T1000 (cell line): ENCODE results near the gene SLX4IP.

Experiments used
- DNase-seq: peaks from one replicate; lab custom pipeline; 2025; ENCODE audit warnings: mixed read lengths; lab: John Stamatoyannopoulos, UW

The SLX4IP gene

GRCh38 chr20:10497283-10497682 is 62.2 kb downstream of the SLX4IP start:
- DNase-seq, result no peak

- DNase-seq, result no peak
Measured at GRCh38 chr20:10497791-10498190, 62.7 kb downstream of the SLX4IP start.

- DNase-seq, result no peak
Measured at GRCh38 chr20:10498200-10498599, 63.1 kb downstream of the SLX4IP start.

- DNase-seq, result no peak
Measured at GRCh38 chr20:10501402-10501801, 66.3 kb downstream of the SLX4IP start.

- DNase-seq, result no peak
Measured at GRCh38 chr20:10502098-10502526, 67.0 kb downstream of the SLX4IP start.

GRCh38 chr20:10504608-10504993 is 69.5 kb downstream of the SLX4IP start:
- DNase-seq, result no peak

GRCh38 chr20:10504994-10505730 is 70.1 kb downstream of the SLX4IP start:
- DNase-seq, result no peak

GRCh38 chr20:10505827-10506226 is 70.7 kb downstream of the SLX4IP start:
- DNase-seq, result no peak

- DNase-seq, result no peak
Measured at GRCh38 chr20:10507052-10507451, 71.9 kb downstream of the SLX4IP start.

GRCh38 chr20:10508060-10508459 is 73.0 kb downstream of the SLX4IP start:
- DNase-seq, result no peak

- DNase-seq, result no peak
Measured at GRCh38 chr20:10508468-10509251, 73.6 kb downstream of the SLX4IP start.

GRCh38 chr20:10509376-10509775 is 74.3 kb downstream of the SLX4IP start:
- DNase-seq, result no peak

GRCh38 chr20:10510216-10510615 is 75.1 kb downstream of the SLX4IP start:
- no peak for DNase-seq

GRCh38 chr20:10511170-10511508 is 76.0 kb downstream of the SLX4IP start:
- DNase-seq, result no peak

- DNase-seq, result peak; percentile 73
Measured at GRCh38 chr20:10511509-10512251, 76.6 kb downstream of the SLX4IP start.

GRCh38 chr20:10513061-10513460 is 78.0 kb downstream of the SLX4IP start:
- no peak for DNase-seq

- no peak for DNase-seq
Measured at GRCh38 chr20:10513931-10514575, 78.9 kb downstream of the SLX4IP start.

- no peak for DNase-seq
Measured at GRCh38 chr20:10516529-10516928, 81.4 kb downstream of the SLX4IP start.

- DNase-seq, result no peak
Measured at GRCh38 chr20:10519361-10520046, 84.4 kb downstream of the SLX4IP start.

- no peak for DNase-seq
Measured at GRCh38 chr20:10520528-10520927, 85.4 kb downstream of the SLX4IP start.

GRCh38 chr20:10521068-10521831 is 86.1 kb downstream of the SLX4IP start:
- DNase-seq, result no peak
